ENCODE measurements around the gene TH. TPM values are rescaled to one million over a fixed set of nuclear protein-coding genes. Genes with fewer than 3 reads are reported as not detected.

The TH gene
- total and polyA plus RNA-seq, 9 of the 15 experiments (the other 6 are each of a cell fraction or from before 2014, with no cell fraction given), result not detected

GRCh38 chr11:2205214-2205720 lies 33.7 kb upstream of the TH start:
- ChIA-PET CTCF (ENCODE audit: low intra/inter-chr PET ratio) (no interaction called here), POLR2A (no interaction called here)

More at GRCh38 chr11:2205214-2205720, 33.7 kb upstream of the TH start:
- BruUV-seq (replicated peaks), result no TSS peak
- H3K79me2 ChIP-seq (ENCODE audit: control insufficient read depth, insufficient read depth, low read length), result no peaks in the 10 kb centered on the region
- ATAC-seq, result no peak
- TF ChIP-seq MAZ (CRISPR knock-in tag; conservative IDR thresholded peaks at IDR 0.05 in 1 of 2, IDR thresholded peaks at IDR 0.05 in 1 of 2) (no peak), ZBTB12 (CRISPR knock-in tag; IDR thresholded peaks at IDR 0.05) (no peak), LEF1 (IDR thresholded peaks at IDR 0.05) (no peak), MTA3 (IDR thresholded peaks at IDR 0.05; ENCODE audit: borderline replicate concordance) (no peak), CHD7 (IDR thresholded peaks at IDR 0.05; ENCODE audit: low read depth, low read length) (no peak), RCOR1 (IDR thresholded peaks at IDR 0.05; ENCODE audit: borderline replicate concordance in 1 of 2, low read depth in 2 of 2, low read length in 2 of 2) (no peak), TSC22D4 (tag; IDR thresholded peaks at IDR 0.05) (no peak), DLX4 (CRISPR knock-in tag; IDR thresholded peaks at IDR 0.05) (no peak), GABPA (tag; conservative IDR thresholded peaks at IDR 0.05; ENCODE audit: low read depth) (no peak)
- H2AFZ ChIP-seq (ENCODE audit: low read depth, low read length), result no peak overlapping the region
- DNase-seq (ENCODE audit: extremely low read depth in 1 of 4, low spot score in 3 of 4), result no peak
- H3K4me1 ChIP-seq (replicated peaks in 1 of 2; ENCODE audit: control insufficient read depth in 2 of 2, insufficient read depth in 2 of 2, low read length in 2 of 2), result peaks cover 0 to 29% of the 10 kb centered on the region in 2 experiments; a peak in 2 of 5 replicates
- no peak overlapping the region for H3K27ac ChIP-seq (ENCODE audit: extremely low read depth, low read depth, low read length)
- H3K4me2 ChIP-seq (ENCODE audit: insufficient read depth, low read length), result no peak overlapping the region
- H4K20me1 ChIP-seq (replicated peaks; ENCODE audit: control insufficient read depth, insufficient read depth, low read length), result no peaks in the 10 kb centered on the region; the same call in none of the 2 replicates
- no peak overlapping the region for H3K9ac ChIP-seq (ENCODE audit: insufficient read depth in 1 of 2, low read depth in 2 of 2, low read length in 2 of 2)
- no CpG with 5 or more reads among the region's 1 CpG for WGBS (ENCODE audit: insufficient coverage, low coverage, missing lambda C conversion rate)
- H3K4me3 ChIP-seq, result no peak overlapping the region
- in situ Hi-C loops (cut with MboI) (loop anchor here (10.0 kb wide), 1 partner anchor 310 kb away; no protein-coding TSS in a partner anchor), intact Hi-C loops (cut with micrococcal nuclease) (no loop called here)
- no peaks in the 10 kb centered on the region for H3K9me1 ChIP-seq (ENCODE audit: control insufficient read depth, insufficient read depth, low read length)
- no peaks in the 10 kb centered on the region for H3K36me3 ChIP-seq (ENCODE audit: control insufficient read depth, insufficient read depth, low read length)
- peaks cover 12 to 36% of the 10 kb centered on the region in 2 experiments for H3K27me3 ChIP-seq (ENCODE audit: control insufficient read depth in 2 of 2, insufficient read depth in 2 of 2, low read length in 2 of 2)
- H3K9me3 ChIP-seq (replicated peaks; ENCODE audit: control insufficient read depth, insufficient read depth, low read depth, low read length), result no peaks in the 10 kb centered on the region
- FAIRE-seq, result no peak

Data from K562 (cell line).